VCaP (cell line): ENCODE data around the gene TMC8.

Source experiments
- H3K27ac ChIP-seq: fragments of 450-650 bp; 2 replicates; pipeline ENCODE4 v1.5.1; 2017
- TF ChIP-seq, protein P1 (sequence below): fragments of 450-650 bp; conservative IDR thresholded peaks from 2 replicates; pipeline ENCODE4 v1.5.1; 2017; ENCODE audit warnings: mild to moderate bottlenecking, moderate library complexity

The TMC8 gene

DNA sequence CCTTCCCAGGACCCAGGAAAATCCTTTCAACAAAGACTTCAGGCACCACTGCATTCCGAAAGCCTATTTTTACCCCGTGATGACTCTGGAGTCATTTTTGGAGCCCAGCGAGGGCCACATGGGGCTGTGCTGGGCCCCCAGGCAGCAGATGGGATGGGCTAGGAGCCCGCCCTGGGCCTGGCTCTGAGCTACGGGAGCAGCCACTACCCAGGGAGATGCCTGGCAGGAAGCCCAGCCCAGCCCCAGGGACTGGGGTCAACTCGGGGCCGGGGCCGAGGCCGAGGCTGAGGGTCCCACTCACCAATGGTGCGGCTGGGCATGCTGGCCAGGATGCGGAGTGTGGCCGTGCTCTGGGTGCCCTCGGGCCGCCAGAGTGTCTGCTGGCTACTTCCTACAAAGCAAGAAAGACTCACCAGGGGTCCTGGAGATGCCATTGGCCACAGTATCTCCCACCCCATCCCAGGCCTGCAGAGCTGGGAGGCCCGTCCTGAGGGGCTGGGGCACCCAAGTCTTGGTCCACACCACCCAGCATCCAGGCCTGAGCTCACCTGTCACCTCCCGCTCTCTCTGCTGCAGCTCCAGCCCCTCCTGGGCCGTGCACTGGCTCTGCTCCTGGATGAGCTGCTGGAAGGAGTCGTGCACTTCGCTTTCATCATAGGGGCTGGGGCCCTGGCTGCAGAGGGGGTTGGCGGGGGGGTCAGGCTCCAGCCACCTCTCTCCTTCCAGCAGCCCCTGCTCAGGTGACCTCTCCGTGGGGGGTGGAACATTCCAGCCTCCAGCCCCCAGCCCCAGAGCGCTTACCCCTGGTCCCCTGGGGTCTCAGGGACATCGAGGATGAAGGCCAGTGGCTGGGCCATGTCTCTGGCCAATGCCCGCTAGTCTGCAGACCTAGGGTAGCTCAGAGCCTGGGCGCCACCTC lies 4.3 kb upstream of the TMC8 start:
- peak overlapping the region; percentile 93; the same call in 1 of the 2 replicates for H3K27ac ChIP-seq
- TF ChIP-seq, protein P1, sequence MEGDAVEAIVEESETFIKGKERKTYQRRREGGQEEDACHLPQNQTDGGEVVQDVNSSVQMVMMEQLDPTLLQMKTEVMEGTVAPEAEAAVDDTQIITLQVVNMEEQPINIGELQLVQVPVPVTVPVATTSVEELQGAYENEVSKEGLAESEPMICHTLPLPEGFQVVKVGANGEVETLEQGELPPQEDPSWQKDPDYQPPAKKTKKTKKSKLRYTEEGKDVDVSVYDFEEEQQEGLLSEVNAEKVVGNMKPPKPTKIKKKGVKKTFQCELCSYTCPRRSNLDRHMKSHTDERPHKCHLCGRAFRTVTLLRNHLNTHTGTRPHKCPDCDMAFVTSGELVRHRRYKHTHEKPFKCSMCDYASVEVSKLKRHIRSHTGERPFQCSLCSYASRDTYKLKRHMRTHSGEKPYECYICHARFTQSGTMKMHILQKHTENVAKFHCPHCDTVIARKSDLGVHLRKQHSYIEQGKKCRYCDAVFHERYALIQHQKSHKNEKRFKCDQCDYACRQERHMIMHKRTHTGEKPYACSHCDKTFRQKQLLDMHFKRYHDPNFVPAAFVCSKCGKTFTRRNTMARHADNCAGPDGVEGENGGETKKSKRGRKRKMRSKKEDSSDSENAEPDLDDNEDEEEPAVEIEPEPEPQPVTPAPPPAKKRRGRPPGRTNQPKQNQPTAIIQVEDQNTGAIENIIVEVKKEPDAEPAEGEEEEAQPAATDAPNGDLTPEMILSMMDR = no peak

DNA sequence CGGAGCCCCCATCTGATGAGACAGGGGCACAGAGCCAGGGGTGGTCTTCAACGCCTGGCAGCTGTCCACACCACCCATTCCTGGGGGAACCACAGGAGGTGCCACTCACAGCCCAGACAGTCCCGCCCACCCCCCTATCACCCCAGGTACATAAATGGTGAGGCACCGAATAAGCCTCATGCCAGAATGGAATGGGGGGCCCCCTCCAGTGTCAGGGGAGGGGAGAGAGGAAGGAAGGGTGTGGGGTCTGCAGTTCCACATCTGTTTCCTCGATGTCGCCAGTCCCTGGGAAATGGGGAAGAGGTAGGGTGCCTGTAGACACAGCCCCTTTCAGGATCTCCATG lies 3.7 kb upstream of the TMC8 start:
- TF ChIP-seq, protein P1 = no peak
- H3K27ac ChIP-seq = peak overlapping the region; percentile 93

DNA sequence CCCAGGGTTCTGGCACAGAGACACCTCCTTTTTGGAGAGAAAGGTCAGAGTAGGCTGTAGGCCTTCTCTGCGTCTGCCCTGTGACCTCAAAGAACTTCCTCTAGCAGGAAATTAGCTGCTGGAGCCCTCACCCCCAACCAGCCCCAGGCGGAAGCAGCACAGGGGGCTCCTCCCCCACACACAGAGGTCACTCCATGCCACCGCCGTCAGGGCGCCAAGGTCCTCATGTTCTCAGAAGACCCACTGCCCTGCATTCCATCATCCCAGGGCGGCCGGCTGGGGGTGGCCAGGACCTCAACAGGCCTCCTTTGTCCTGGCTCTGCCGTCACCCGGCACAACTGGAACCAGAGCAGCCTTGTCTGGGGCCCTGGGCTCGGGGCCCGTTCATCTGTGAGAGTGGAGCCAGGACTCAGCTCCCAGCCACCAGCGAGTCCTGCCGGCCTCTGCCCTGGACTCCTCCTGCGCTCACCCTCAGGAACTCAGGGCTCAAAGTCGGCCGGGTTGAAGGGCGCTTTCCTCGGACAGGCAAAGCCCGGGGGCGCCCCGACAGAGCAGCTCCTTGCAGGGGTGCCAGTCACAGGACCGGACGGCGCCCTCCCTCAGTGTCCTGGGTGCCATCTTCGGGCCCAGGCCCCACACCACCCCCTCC lies 3.2 kb upstream of the TMC8 start:
- TF ChIP-seq, protein P1 = no peak
- peak overlapping the region; percentile 93 for H3K27ac ChIP-seq

DNA sequence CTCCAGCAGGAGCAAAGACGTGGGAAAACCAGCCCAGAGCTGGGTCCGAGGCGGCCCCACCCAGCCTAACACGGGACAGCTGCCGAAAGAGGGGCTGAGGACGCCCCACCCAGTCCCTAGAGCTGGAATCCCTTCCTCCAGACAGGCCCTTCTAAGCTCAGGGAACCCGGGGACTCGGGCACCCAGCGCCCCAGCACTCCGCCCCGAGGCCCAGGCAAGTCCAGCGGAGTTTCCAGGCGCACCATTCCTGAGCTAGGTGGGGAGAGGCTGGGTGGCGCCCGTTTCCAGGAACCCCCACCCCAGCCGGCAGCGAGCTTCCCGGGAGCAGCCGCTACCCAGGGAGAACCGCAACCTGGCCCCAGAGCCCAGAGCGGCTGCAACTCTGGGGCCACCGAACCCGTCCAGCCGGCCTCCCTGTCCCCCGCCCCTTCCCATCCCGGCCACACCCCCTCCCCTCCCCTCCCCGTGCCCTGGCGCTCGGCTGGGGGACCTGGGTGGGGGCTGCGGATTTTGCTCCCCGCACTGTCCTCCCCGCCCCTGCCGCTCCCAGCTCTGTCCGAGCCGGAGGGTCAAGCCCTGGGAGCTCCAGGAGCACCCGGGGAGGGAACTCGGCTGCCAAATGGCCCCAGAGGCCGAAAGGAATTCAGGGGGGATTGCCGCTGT lies 2.6 kb upstream of the TMC8 start:
- TF ChIP-seq, protein P1 = no peak
- peak overlapping the region; percentile 93 for H3K27ac ChIP-seq

DNA sequence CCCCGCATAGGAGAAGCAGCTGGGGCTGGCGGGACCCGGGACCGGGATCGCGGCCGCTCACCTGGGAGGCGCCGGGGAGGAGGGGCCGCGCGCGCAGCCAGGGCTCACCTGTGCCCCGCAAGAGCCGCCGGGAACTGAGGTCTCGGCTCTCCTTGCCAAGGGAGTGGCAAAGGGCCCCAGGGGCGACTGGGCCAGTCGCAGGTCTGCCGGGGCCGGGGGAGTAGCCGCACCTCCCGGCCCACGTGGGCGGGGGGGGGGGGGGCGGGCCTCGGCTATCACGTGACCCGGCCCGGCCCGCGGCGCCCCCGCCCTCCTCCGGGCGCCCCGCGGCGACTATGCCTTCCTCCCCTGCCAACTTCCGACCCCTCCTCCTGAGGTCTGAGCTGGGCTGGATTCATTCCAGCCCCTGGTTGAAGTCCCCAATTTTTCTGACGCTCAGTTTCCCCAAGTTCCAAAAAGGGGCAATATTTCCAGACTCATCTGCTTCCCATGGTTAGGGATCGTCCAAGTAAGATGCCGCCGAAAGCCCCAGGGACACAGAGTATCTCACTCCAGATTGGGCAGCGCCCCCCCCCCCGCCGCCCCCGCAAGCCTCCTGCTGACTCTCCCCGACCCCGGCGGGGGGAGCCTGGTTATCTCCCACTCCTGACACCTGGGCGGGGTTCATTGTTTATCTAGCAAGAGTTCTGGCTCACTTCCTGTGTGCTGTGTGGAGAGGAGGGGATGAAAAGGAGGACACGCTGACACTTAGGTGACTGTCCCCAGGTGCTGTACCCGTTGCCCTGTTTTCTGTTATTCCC lies 1.8 kb upstream of the TMC8 start, which contains the start of gene TMC6:
Gene TMC6 (minus strand): TSS at position 205 of the 800 bp plus-strand sequence. CDS start 1,923 bp downstream, outside the sequence.
- TF ChIP-seq, protein P1 = no peak
- H3K27ac ChIP-seq = peak within 1 kb of the TSS; percentile 93

DNA sequence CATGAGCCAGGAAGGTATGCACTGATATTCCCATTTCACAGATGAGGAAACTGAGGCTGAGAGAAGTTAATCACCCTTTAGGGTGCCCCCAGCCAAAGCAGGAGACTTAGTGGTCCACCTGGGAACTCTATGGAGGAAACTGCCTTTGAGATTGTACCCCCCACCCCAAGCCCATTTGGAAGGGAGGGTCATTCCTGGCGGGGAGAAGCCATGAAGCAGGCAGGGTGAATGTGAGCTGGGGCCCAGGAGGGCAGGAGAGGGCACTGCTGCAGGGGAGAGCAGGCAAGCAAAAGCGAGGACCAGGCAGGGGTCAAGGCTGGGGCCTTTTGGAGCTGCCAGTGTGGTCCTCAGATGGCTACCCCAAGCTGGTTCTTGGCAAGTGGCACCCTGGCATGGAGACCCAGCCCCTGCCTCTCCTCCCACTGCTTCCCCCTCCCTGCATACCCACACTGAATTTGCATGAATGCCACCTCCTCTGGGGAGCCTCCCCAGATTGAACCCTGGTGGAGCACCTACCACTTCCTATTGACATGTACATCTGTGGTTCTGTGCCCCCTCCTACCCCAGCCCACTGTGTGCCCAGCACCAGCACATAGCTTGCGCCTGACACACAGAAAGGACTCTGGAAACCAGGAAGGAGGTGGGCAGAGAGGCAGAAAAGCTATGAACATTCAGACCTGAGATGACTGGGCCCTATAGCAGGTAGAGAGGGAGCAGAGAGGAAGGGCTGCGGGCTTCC lies 1.1 kb upstream of the TMC8 start:
- peak overlapping the region; percentile 93 for H3K27ac ChIP-seq
- TF ChIP-seq, protein P1 = no peak
